ENCODE measurements around the gene OBSCN. TPM values are rescaled to one million over a fixed set of nuclear protein-coding genes. Genes with fewer than 3 reads are reported as not detected.

OBSCN gene
- total and polyA plus RNA-seq, 2 of the 13 experiments (the other 11 are each of a cell fraction or from before 2014, with no cell fraction given) = 0.20 TPM

DNA sequence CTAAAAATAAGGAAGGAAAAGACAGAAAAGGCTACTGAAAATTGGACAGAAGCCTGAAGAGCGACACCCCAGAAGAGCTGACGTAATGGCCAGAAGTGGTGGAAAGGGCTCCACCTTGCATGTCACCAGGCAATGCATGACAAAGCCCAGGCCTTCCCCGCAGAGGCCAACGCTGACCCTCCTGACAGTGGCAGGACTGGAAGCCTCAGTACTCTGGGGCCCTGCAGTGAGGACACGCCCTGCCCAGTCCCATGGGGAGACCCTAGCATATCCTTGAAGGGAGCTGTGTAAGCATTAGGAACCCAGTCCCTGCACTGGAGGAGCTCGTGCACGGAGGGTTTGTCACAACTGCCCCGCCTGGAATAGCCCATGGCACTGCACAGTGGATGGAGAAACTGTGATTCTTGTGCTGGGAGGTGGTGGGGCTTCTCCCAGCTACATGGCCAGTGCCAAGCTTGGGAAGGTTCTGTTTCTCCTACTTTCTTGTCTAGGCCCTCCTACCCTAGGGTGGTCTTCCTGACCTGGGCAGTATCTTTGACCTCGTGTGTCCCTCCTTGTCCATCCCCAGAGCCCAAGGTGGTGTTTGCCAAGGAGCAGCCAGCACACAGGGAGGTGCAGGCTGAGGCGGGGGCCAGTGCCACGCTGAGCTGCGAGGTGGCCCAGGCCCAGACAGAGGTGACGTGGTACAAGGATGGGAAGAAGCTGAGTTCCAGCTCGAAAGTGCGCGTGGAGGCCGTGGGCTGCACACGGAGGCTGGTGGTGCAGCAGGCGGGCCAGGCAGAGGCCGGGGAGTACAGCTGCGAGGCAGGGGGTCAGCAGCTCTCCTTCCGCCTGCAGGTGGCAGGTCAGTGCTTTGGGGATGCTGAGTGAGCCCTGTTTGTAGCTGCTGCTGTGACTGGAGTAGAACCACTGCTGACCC, 60.4 kb downstream of the OBSCN start:
- Histone ChIP-seq H3K4me2 (ENCODE audit: low read depth, low read length) (no peak overlapping the region), H3K9ac (ENCODE audit: insufficient read depth, low read depth, low read length) (no peak overlapping the region), H3K27ac (ENCODE audit: extremely low read length, insufficient read depth, low read length) (no peak overlapping the region), H2AFZ (ENCODE audit: low read length) (no peak overlapping the region), H3K4me3 (replicated peaks in 1 of 3; ENCODE audit: insufficient read depth in 1 of 3, low read depth in 2 of 3, low read length in 3 of 3) (no peak overlapping the region), H3K9me3 (ENCODE audit: low read length) (no peaks in the 10 kb centered on the region), H4K20me1 (ENCODE audit: insufficient read depth, low read length) (no peaks in the 10 kb centered on the region), H3K27me3 (ENCODE audit: control insufficient read depth in 1 of 2, insufficient read depth in 2 of 2, low read length in 2 of 2) (peaks cover 7 to 12% of the 10 kb centered on the region in 2 experiments; a peak in 4 of 5 replicates), H3K36me3 (replicated peaks in 1 of 2; ENCODE audit: control insufficient read depth in 1 of 2, insufficient read depth in 2 of 2, low read length in 2 of 2) (no peaks in the 10 kb centered on the region), H3K4me1 (ENCODE audit: insufficient read depth, low read length) (no peaks in the 10 kb centered on the region), H3K79me2 (ENCODE audit: insufficient read depth, low read length) (no peaks in the 10 kb centered on the region)
- ChIA-PET POLR2A (no interaction called here), CTCF (ENCODE audit: low intra/inter-chr PET ratio, low total read pairs) (interaction anchor here (1.1 kb wide), 1 partner anchor 247 kb away, joined by 3 read pairs; no protein-coding TSS in a partner anchor)
- in situ Hi-C loops (cut with HindIII; ENCODE audit: extremely low pct_ligation_motif_present, low pct_unique_long_range_greater_than_20kb) = no loop called here
- TF ChIP-seq ZNF432 (CRISPR knock-in tag; IDR thresholded peaks at IDR 0.05; ENCODE audit: borderline replicate concordance) = no peak
- TF ChIP-seq, protein P1, sequence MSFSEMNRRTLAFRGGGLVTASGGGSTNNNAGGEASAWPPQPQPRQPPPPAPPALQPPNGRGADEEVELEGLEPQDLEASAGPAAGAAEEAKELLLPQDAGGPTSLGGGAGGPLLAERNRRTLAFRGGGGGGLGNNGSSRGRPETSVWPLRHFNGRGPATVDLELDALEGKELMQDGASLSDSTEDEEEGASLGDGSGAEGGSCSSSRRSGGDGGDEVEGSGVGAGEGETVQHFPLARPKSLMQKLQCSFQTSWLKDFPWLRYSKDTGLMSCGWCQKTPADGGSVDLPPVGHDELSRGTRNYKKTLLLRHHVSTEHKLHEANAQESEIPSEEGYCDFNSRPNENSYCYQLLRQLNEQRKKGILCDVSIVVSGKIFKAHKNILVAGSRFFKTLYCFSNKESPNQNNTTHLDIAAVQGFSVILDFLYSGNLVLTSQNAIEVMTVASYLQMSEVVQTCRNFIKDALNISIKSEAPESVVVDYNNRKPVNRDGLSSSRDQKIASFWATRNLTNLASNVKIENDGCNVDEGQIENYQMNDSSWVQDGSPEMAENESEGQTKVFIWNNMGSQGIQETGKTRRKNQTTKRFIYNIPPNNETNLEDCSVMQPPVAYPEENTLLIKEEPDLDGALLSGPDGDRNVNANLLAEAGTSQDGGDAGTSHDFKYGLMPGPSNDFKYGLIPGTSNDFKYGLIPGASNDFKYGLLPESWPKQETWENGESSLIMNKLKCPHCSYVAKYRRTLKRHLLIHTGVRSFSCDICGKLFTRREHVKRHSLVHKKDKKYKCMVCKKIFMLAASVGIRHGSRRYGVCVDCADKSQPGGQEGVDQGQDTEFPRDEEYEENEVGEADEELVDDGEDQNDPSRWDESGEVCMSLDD (CRISPR knock-in tag; IDR thresholded peaks at IDR 0.05; ENCODE audit: borderline replicate concordance) = no peak
- TF ChIP-seq, protein P2, sequence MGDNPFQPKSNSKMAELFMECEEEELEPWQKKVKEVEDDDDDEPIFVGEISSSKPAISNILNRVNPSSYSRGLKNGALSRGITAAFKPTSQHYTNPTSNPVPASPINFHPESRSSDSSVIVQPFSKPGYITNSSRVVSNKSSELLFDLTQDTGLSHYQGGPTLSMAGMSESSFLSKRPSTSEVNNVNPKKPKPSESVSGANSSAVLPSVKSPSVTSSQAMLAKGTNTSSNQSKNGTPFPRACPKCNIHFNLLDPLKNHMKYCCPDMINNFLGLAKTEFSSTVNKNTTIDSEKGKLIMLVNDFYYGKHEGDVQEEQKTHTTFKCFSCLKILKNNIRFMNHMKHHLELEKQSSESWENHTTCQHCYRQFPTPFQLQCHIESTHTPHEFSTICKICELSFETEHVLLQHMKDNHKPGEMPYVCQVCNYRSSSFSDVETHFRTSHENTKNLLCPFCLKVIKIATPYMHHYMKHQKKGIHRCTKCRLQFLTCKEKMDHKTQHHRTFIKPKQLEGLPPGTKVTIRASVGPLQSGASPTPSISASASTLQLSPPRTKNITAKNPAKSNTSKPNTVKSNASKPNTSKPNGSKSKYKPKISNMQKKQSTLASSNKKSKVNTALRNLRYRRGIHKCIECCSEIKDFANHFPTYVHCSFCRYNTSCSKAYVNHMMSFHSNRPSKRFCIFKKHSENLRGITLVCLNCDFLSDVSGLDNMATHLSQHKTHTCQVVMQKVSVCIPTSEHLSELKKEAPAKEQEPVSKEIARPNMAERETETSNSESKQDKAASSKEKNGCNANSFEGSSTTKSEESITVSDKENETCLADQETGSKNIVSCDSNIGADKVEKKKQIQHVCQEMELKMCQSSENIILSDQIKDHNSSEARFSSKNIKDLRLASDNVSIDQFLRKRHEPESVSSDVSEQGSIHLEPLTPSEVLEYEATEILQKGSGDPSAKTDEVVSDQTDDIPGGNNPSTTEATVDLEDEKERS (CRISPR knock-in tag; IDR thresholded peaks at IDR 0.05) = no peak
- no peak for TF ChIP-seq ZKSCAN1 (IDR thresholded peaks at IDR 0.05; ENCODE audit: low read length)
- TF ChIP-seq STAG1 (CRISPR knock-in tag; IDR thresholded peaks at IDR 0.05) = peak; percentile 43
- TF ChIP-seq, protein P3, sequence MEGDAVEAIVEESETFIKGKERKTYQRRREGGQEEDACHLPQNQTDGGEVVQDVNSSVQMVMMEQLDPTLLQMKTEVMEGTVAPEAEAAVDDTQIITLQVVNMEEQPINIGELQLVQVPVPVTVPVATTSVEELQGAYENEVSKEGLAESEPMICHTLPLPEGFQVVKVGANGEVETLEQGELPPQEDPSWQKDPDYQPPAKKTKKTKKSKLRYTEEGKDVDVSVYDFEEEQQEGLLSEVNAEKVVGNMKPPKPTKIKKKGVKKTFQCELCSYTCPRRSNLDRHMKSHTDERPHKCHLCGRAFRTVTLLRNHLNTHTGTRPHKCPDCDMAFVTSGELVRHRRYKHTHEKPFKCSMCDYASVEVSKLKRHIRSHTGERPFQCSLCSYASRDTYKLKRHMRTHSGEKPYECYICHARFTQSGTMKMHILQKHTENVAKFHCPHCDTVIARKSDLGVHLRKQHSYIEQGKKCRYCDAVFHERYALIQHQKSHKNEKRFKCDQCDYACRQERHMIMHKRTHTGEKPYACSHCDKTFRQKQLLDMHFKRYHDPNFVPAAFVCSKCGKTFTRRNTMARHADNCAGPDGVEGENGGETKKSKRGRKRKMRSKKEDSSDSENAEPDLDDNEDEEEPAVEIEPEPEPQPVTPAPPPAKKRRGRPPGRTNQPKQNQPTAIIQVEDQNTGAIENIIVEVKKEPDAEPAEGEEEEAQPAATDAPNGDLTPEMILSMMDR (CRISPR knock-in tag; IDR thresholded peaks at IDR 0.05) = peak; percentile 58
- no peak for TF ChIP-seq EEA1 (CRISPR knock-in tag; IDR thresholded peaks at IDR 0.05; ENCODE audit: borderline replicate concordance)
- no peak for TF ChIP-seq REPIN1 (CRISPR knock-in tag; IDR thresholded peaks at IDR 0.05; ENCODE audit: borderline replicate concordance, low read depth)
- TF ChIP-seq ZNF572 (CRISPR knock-in tag; IDR thresholded peaks at IDR 0.05) = 0 out of 2 replicates have a peak, but pooled peaks have one; percentile 20
- TF ChIP-seq SOX5 (CRISPR knock-in tag; IDR thresholded peaks at IDR 0.05; ENCODE audit: borderline replicate concordance) = no peak
- TF ChIP-seq MATR3 (CRISPR knock-in tag; IDR thresholded peaks at IDR 0.05) = no peak
- TF ChIP-seq ZNF354B (CRISPR knock-in tag; IDR thresholded peaks at IDR 0.05) = no peak
- no peak for TF ChIP-seq MZF1 (CRISPR knock-in tag; IDR thresholded peaks at IDR 0.05; ENCODE audit: borderline replicate concordance)
- WGBS (ENCODE audit: low lambda C conversion rate) = 43% methylated on average over 13 of the region's 22 CpGs
- FAIRE-seq = no peak
- DNase-seq (ENCODE audit: low spot score) = no peak
- peak; percentile 71 for ATAC-seq
- BruUV-seq (replicated peaks) = no TSS peak
- intact Hi-C loops (cut with micrococcal nuclease; ENCODE audit: unreplicated experiment) = no loop called here
